Keratinocyte (primary cell): ENCODE results near the gene PCF11. TPM values are rescaled to one million over a fixed set of nuclear protein-coding genes. Genes with fewer than 3 reads are reported as not detected.

ENCODE experiments used
- DNase-seq: peaks from one replicate; pipeline ENCODE4 v3.0.0-alpha.2; 2011; ENCODE audit warnings: low read depth, missing footprints, low spot score
- FAIRE-seq: peaks from 2 replicates; lab custom pipeline; 2011; peaks lifted over from hg19 to GRCh38; lab: Jason Lieb, UNC
- H2AFZ ChIP-seq: 2 replicates; pipeline ENCODE4 v1.6.0; 2012; ENCODE audit warnings: low read length, control low read depth, inconsistent platforms; ENCODE audit not compliant: control insufficient read depth
- H3K27ac ChIP-seq: 2 replicates; pipeline ENCODE4 v1.5.1; 2011; ENCODE audit warnings: low read length; ENCODE audit not compliant: control insufficient read depth, insufficient read depth
- H3K27me3 ChIP-seq: 3 replicates; pipeline ENCODE4 v1.6.0; 2011; ENCODE audit warnings: low read length; ENCODE audit not compliant: control insufficient read depth, insufficient read depth; ENCODE audit errors: extremely low read depth
- H3K36me3 ChIP-seq, 2 experiments: 2 replicates in 1 of 2; 3 replicates in 1 of 2; pipeline ENCODE4 v1.5.1; 2011; ENCODE audit warnings: low read length in 2 of 2, mild to moderate bottlenecking in 1 of 2; ENCODE audit not compliant: control insufficient read depth in 2 of 2, insufficient read depth in 2 of 2; ENCODE audit errors: extremely low read depth in 1 of 2
- H3K4me1 ChIP-seq: 3 replicates; pipeline ENCODE4 v1.5.1; 2011; ENCODE audit warnings: low read length; ENCODE audit not compliant: control insufficient read depth, insufficient read depth; ENCODE audit errors: extremely low read depth
- H3K4me2 ChIP-seq: 3 replicates; pipeline ENCODE4 v1.6.0; 2011; ENCODE audit warnings: low read depth, low read length; ENCODE audit not compliant: control insufficient read depth, insufficient read depth; ENCODE audit errors: extremely low read depth
- H3K4me3 ChIP-seq, 3 experiments: fragments of 200-600 bp in 1 of 3; sonication (generic) in 1 of 3; 2 replicates in 2 of 3; 3 replicates in 1 of 3; pipeline ENCODE4 v1.5.1; 2011 to 2016; ENCODE audit warnings: low read length in 3 of 3, mild to moderate bottlenecking in 3 of 3, control low read depth in 2 of 3, inconsistent platforms in 1 of 3, low read depth in 1 of 3, mixed read lengths in 1 of 3, mixed run types in 1 of 3, moderate library complexity in 1 of 3; ENCODE audit not compliant: control insufficient read depth in 2 of 3, insufficient read depth in 2 of 3; ENCODE audit errors: extremely low read depth in 1 of 3
- H3K79me2 ChIP-seq: 2 replicates; pipeline ENCODE4 v1.6.0; 2012; ENCODE audit warnings: low read length; ENCODE audit not compliant: control insufficient read depth, insufficient read depth
- H3K9ac ChIP-seq: 3 replicates; pipeline ENCODE4 v1.6.0; 2011; ENCODE audit warnings: low read length; ENCODE audit not compliant: control insufficient read depth, insufficient read depth; ENCODE audit errors: extremely low read depth
- H3K9me1 ChIP-seq: 3 replicates; pipeline ENCODE4 v1.6.0; 2011; ENCODE audit warnings: low read length; ENCODE audit not compliant: control insufficient read depth, insufficient read depth; ENCODE audit errors: extremely low read depth
- H3K9me3 ChIP-seq: 2 replicates; pipeline ENCODE4 v1.5.1; 2012; ENCODE audit warnings: low read depth, low read length; ENCODE audit not compliant: control insufficient read depth
- H4K20me1 ChIP-seq: 3 replicates; pipeline ENCODE4 v1.6.0; 2011; ENCODE audit warnings: low read length; ENCODE audit not compliant: control insufficient read depth, insufficient read depth; ENCODE audit errors: extremely low read depth
- CTCF ChIP-seq, 3 experiments: IDR thresholded peaks in 1 of 3; conservative IDR thresholded peaks in 1 of 3; optimal IDR thresholded peaks in 1 of 3; 2 replicates in 2 of 3; 3 replicates in 1 of 3; pipeline versions ENCODE3 to v1.5.1; 2011; ENCODE audit warnings: low read length in 3 of 3, mild to moderate bottlenecking in 3 of 3, moderate library complexity in 2 of 3, control low read depth in 1 of 3, inconsistent platforms in 1 of 3; ENCODE audit not compliant: insufficient read depth in 2 of 3; ENCODE audit errors: extremely low read depth in 1 of 3
- EZH2 ChIP-seq: IDR thresholded peaks from one replicate; pipeline ENCODE4 v1.6.1; 2012; ENCODE audit warnings: inconsistent platforms, mild to moderate bottlenecking, low read length, moderate library complexity
- dilution Hi-C: fragments of 300-500 bp; cut with MboI; formaldehyde crosslinking; loops from one replicate; pipeline ENCODE4 v1.7.0; 2020; ENCODE audit warnings: low sequenced_read_pairs; ENCODE audit not compliant: extremely low pct_ligation_motif_present
- polyA plus RNA-seq, 5 experiments: library from polyadenylated mRNA; depleted of rRNA in 3 of 5; stranded (reverse) in 3 of 5; stranded (forward) in 1 of 5; unstranded in 1 of 5; fragments of >200 nt; gene quantifications; 1 replicate in 1 of 5; 2 replicates in 3 of 5; 3 replicates in 1 of 5; pipeline versions ENCODE4 v1.2.1 to v1.2.3, GENCODE V29; 2011 to 2012; ENCODE audit warnings: missing spikeins in 2 of 5, low read depth in 1 of 5, low replicate concordance in 1 of 5

The PCF11 gene
- polyA plus RNA-seq, 1 donor (not counting 4 experiments of a cell fraction or from before 2014, with no cell fraction given), result 32.8 TPM

- Histone ChIP-seq H3K79me2 (peaks cover 18% of the 10 kb centered on the region), H3K9me1 (no peaks in the 10 kb centered on the region), H3K27ac (no peak overlapping the region), H3K4me1 (peaks cover 8% of the 10 kb centered on the region), H3K36me3 (peaks cover 0 to 8% of the 10 kb centered on the region in 2 experiments), H2AFZ (no peak overlapping the region), H3K27me3 (no peaks in the 10 kb centered on the region), H3K9ac (no peak overlapping the region), H3K4me2 (no peak overlapping the region), H3K9me3 (no peaks in the 10 kb centered on the region), H4K20me1 (peaks cover 3% of the 10 kb centered on the region), H3K4me3 (no peak overlapping the region)
- FAIRE-seq, result no peak
- DNase-seq, result no peak
- no peak for TF ChIP-seq CTCF (optimal IDR thresholded peaks at IDR 0.05 in 1 of 3, IDR thresholded peaks at IDR 0.05 in 1 of 3, conservative IDR thresholded peaks at IDR 0.05 in 1 of 3; ENCODE audit: extremely low read depth in 1 of 3, insufficient read depth in 2 of 3, low read length in 3 of 3)
- dilution Hi-C loops, result no loop called here
Observed at GRCh38 chr11:83153764-83154163, 3.2 kb upstream of the PCF11 start.

DNA sequence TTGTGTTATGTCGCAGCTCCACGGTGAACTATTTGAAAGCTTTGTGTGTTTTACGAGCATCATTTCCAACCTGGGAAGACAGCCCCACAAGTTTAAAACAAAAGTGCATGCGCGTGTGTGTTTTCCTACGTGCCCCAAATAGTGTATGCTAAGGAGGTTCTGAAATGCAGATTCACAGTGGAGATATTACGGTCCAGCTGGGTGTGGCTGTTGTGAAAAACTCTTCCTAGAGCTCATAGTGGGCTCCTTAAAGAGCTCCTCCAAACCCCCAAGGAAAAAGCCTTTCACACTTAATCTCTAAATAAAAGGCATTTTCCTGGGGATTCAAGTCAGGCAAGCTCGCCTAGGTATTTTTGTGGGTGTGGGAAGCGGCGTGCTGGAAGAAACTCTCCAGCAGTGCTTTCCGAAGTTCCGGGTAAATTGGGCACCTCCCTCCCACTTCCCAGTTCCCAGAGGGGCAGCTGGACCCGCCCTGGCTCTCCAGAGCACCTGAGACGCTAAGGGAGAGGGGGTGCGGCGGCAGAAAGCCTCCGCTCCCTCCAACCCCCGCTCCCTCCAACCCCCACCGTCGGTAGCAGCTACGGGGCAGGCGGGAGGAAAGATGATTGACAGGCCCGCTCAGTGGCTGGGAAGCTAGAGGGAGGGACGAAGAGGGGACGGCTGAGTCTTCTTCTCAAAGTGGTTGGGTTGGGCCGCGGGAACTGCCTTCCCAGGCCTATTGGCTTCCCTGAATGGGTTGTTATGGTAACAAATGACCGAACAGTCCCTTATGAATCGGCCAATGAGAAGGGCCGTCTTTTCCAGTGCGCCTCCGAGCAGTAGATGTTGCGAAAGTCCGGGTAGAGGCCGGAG, 561 bp upstream of the PCF11 start:
- Histone ChIP-seq H3K9me3 (no peaks in the 10 kb centered on the region), H2AFZ (peak overlapping the region; percentile 64), H3K9me1 (no peaks in the 10 kb centered on the region), H3K27me3 (no peaks in the 10 kb centered on the region), H3K9ac (peak overlapping the region; percentile 83), H3K4me2 (peak overlapping the region; percentile 93), H3K36me3 (peaks cover 0 to 19% of the 10 kb centered on the region in 2 experiments), H3K4me1 (peaks cover 19% of the 10 kb centered on the region), H3K79me2 (peaks cover 44% of the 10 kb centered on the region), H3K4me3 (peak overlapping the region; percentile 35 to 74 (median 72)), H4K20me1 (peaks cover 20% of the 10 kb centered on the region), H3K27ac (peak overlapping the region; percentile 84)
- FAIRE-seq, result peak; percentile 82
- TF ChIP-seq CTCF (optimal IDR thresholded peaks at IDR 0.05 in 1 of 3, IDR thresholded peaks at IDR 0.05 in 1 of 3, conservative IDR thresholded peaks at IDR 0.05 in 1 of 3; ENCODE audit: extremely low read depth in 1 of 3, insufficient read depth in 2 of 3, low read length in 3 of 3) (no peak), EZH2 (no peak)
- dilution Hi-C loops, result no loop called here
- DNase-seq, result peak; percentile 97
